DND-41 (cell line): ENCODE results near the gene LCN2.

Source experiments
- EZH2 ChIP-seq: IDR thresholded peaks from 3 replicates; pipeline ENCODE4 v1.6.1; 2012; ENCODE audit warnings: borderline replicate concordance, low read depth, mild to moderate bottlenecking, moderate library complexity, low read length, inconsistent platforms; ENCODE audit not compliant: severe bottlenecking
- TF ChIP-seq, protein P1 (sequence below): IDR thresholded peaks from 2 replicates; pipeline ENCODE4 v1.5.1; 2012; ENCODE audit warnings: borderline replicate concordance, low read length, moderate library complexity, mild to moderate bottlenecking; ENCODE audit not compliant: poor library complexity, severe bottlenecking; ENCODE audit errors: extremely low read depth

DNA sequence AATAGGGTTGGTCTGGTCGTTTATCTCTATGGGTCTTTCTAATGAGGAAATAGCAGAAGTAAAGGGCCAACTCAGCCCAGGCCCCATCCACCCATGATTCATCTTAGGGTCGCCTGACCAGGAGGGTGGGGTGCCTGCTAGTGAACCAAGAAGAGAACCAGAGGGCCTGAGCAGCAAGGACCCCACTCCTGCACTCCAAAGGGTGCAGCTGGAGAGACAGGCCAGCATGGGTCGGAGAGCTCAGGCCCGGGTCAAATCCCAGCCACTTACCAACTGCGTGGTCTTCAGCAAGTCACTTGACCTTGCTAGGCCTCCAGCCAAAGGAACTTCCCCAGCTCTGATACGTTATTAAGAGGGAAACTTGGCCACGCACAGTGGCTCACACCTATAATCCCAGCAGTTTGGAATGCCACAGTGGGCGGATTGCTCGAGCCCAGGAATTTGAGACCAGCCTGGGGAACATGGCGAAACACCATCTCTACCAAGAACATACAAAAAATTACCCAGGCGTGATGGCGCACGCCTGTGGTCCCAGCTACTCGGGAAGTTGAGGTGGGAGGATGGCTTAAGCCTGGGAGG lies 15.1 kb downstream of the LCN2 start:
- TF ChIP-seq, protein P1, sequence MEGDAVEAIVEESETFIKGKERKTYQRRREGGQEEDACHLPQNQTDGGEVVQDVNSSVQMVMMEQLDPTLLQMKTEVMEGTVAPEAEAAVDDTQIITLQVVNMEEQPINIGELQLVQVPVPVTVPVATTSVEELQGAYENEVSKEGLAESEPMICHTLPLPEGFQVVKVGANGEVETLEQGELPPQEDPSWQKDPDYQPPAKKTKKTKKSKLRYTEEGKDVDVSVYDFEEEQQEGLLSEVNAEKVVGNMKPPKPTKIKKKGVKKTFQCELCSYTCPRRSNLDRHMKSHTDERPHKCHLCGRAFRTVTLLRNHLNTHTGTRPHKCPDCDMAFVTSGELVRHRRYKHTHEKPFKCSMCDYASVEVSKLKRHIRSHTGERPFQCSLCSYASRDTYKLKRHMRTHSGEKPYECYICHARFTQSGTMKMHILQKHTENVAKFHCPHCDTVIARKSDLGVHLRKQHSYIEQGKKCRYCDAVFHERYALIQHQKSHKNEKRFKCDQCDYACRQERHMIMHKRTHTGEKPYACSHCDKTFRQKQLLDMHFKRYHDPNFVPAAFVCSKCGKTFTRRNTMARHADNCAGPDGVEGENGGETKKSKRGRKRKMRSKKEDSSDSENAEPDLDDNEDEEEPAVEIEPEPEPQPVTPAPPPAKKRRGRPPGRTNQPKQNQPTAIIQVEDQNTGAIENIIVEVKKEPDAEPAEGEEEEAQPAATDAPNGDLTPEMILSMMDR: no peak
- no peak for TF ChIP-seq EZH2
